HG02885 (cell line): Measurements from ENCODE around the gene BSG.

Source experiments
- ATAC-seq: cut with Tn5 transposase; IDR thresholded peaks from one replicate; pipeline ENCODE4 v1.9.1; 2021; ENCODE audit warnings: mild to moderate bottlenecking; ENCODE audit not compliant: unreplicated experiment, poor library complexity

BSG gene

DNA sequence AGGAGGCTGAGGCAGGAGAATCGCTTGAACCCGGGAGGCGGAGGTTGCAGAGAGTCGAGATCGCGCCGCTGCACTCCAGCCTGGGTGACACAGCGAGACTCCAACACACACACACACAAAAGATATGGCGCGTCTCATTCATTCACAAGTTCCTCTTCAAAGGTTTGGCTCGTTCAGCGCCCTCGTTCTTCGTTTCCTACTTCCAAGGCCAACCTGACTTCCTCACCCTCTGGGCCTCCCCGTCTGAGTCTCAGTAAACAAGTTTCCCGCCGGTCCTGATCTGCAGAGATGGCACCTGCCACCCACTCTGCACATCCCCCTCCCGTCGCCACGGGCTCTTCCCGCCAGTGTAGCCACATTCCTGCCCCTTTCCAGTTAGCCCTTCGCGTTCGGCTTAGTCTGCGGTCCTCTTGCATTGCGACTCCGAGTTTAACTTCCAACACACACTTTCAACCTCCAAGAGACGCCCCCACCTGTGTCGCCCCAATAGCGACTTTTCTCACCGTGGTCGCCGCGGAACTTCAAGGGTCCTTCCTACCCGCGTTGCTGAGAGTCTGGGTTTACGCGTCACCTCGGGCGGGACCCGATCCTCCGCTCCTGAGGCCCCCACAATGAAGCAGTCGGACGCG, 1.3 kb upstream of the BSG start:
- ATAC-seq: no peak

DNA sequence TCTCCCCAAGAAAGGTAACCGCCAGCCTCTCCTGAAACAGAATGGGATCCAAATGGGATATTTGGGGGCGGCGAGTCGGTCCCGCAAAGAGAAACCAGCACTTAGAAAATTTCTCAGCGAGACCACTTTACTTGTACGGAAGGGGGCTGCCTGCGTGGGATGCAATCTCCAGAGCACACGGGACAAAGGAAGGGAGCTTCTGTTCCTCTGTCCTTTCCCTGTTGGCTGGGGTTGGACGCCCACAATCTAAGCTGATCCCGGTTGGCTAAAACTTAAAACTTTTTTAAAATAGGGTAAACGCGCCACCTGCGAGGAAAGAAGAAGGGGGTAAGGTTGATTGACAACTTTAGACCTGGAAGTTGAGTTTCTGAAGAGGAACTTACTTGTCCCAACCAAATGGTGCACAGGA, 826 bp upstream of the BSG start:
- ATAC-seq: no peak

DNA sequence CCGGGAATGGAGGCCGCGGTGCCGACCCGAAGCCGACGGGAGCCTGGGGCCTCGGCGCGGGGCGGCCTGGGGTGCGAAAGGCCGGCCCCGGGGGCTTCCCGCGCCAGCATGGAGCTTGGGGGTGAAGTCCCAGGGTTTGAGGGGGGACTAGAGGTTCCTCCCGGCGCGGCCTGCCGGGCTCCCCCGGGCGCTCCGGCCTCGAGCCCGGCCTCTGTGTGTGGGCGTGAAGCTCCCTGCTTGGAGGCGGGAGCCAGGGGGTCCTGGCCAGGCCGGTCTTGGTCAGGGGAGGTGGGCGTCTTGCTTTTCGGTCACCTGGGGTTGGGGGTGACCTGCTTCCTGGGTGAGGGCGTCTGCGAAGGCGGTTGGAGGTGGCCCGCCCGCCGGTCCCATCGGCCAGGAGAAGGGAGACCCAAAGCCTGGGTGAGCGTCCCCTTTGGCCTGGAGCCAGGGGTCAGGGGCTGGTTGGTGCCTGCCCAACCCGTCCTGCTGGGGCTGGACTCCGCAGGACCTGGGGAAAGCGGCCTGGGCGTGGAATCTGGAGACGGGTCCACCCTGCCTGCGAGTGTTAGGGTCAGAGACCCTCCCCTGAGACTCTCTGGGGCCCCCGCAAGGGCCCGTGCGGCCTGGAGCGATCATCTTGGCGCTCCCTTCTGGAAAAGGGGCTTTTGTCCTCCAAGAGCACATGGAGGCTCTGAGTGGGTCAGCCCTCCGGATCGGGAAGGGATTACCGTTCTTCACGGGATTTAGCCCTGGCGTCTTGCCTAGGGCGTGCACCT, 535 bp downstream of the BSG start:
- ATAC-seq: no peak

DNA sequence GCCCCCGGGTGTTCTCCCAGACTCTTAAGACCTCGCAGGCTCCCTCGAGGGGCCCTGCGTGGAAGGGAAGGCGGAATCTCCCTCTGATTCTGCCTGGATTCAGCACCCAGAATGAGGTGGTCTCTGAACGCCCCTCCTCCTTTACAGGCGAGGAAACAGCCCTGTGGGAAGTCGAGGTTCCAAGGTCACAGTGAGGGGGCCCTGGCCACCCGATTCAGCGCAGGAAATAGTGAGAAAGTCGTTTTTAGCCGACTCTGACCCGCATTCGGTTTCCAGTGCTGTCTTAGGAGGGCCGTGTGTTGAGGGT, 1.1 kb downstream of the BSG start:
- ATAC-seq: no peak

DNA sequence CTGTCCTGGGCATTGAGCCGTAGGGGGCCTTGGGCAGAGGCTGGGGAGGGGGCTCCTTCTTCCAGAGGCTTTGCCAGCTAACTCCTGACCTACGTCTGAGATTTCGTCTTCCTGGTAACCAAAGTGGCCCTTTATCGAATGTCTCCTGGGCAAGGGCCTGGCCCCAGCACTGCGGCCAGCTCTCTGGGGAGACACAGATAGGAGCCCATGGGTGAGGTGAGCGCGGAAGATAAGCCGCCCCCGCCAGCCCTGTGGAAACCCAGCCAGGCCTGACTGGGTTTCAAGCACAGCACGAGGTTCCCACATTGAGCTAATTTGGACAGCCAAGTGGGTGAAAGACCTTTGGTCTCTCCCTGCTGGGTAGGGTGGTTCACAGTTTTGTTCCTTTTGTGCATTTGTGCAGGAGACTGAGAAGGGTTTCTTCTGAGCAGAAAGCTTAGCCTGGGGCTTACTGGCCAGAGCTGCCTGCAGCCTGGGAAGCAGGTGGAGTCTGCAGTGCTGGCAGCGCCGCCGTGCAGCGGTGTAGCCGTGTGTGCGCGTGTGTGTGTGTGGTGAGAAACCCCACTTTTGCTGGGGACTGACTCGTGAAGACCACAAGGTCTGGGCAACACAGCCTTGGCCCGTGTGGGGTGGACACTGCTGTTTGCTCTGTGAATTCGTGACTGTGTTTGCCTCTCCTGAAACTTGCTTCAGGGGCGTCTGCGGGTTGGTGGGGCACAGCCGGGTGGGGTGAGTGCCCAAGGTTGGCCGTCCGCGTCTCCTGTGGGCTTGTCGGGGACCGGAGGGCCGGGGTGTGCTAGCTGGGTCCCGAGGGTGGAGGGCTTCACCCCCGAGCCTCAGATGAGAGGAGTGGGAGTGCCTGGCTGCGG, 2.5 kb downstream of the BSG start:
- ATAC-seq: no peak

DNA sequence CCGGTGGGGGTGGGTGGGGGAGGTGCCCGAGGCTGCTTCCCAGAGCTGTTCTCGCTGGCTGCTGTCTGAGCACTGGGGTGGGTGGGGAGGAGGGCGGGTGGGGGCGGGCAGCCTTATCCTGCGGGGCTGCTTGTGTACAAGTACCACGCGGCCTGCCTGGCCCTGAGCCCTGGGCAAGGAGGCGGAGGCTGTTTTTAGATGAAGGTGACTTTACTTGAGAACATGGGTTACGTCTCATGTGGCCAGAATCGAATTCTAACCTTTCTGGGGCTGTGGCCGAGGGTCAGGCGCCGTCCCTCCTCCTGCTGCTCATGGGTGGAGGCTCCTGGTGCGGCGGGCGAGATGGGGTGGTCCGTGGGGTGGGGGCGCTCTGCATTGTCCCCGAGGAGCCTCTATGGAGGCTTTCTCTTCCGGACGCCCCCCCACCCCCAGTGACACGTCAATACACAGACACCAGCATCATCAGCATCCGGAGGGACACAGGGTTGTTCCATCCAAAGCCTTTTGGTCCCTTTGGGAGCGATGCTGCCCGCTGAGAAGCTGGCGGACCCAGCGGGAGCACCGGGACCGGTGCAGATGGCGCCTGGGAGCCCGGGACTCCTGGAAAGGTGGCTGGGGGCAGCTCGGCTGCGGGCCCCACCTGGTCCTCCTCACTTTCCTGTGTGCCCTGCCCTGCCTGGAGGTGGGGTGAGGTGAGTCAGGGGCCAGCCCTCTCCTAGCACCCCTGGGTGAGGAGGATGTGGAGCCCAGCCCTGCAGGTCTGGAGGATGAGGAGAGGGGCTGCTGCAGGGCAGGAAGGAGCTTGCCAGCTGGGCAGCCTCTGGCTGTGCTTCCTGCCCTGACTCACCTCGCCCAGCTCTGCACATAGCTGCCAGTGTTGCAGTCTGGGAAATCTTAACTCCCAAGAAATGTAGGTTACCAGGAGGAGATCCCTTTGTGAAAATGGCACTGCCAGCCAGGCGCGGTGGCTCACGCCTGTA, 3.4 kb downstream of the BSG start:
- no peak for ATAC-seq

DNA sequence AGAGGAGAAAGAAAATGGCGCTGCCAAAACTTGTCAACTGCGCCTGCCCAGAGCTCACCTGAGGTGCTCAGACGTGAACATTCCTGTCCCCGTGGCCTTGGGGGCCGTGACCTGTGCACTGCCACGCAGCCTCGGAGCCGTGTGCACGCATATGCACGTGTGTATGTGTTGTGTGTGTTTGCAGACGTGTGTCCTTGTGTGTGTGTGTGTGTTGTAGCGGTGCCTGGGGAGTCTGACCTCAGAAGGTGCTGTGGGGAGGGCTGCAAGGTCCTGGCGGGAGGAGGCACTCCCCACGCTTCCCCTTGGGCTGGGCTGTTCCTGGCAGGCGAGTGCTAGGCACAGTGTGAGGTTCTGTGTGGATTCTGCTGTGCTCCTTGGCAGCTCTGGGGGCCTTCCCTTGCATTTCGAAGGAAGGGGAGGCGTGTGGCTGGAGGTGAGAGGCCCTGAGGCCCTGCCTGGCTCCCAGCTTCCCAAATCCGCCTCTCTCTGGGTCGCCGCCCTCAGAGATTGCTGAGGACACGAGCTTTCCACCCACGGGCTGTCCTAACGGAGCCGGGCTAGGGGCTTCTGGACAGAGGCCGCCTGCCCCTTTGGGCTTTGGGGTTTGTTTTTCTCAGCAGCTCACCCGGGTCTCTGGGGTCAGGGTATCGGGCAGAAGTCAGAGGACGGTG, 4.5 kb downstream of the BSG start:
- ATAC-seq: no peak

DNA sequence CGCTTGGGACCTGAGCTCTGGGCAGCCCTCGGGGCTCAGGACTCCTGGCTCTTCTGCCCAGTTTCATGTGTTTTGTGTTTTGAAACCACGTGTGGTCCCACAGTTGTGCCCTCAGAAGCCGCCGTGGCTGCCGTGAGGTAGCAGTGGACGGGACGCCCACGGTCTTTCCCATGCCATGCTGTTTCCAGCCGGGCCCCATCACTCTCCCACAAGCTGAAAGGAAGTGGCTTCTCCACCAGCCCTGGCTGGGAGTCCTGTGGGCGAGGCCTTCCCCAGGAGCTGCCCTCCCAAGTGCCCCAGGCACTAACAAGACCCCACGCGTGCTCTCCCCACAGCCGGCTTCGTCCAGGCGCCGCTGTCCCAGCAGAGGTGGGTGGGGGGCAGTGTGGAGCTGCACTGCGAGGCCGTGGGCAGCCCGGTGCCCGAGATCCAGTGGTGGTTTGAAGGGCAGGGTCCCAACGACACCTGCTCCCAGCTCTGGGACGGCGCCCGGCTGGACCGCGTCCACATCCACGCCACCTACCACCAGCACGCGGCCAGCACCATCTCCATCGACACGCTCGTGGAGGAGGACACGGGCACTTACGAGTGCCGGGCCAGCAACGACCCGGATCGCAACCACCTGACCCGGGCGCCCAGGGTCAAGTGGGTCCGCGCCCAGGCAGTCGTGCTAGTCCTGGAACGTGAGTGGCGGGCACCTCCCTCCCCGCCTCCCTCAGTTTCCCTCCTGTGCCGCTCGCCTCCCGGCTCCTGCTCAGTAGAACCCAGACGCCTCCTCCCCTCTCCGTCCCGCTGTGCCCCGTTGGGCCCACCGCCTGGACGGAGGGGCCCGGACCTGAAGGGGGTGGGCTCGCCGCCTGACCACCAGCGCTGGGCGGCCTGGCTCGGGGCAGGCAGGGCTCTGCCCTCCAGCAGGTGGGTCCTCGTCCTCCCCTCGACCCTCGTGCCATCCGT, 5.3 kb downstream of the BSG start:
- no peak for ATAC-seq

DNA sequence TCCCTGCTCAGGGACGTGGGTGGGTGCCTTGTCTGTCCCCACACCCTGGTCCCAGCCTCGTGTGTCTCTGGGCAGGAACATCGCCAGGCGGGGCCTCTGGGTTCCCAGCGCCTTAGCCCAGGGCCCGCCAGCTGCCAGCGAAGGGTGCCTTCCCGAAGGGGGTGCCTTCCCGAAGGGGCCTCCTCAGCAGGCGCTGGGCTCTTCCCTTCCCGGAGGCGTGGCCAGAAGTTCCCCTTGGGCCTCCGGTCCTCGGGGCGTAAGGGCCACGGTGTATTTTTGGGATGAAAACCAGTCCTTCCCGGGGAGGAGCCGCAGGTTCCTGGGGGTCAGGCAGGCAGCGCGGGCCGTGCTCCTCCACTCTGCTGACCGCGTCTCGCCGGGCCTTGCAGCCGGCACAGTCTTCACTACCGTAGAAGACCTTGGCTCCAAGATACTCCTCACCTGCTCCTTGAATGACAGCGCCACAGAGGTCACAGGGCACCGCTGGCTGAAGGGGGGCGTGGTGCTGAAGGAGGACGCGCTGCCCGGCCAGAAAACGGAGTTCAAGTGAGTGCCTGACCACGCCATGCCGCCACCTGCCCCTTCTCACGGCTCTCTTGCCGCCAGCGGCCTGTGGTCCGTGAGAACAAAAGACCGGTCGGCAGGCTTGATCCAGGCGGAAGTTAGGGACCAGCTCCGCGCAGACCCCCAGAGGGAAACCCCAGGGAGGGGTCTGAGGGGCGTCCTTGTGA, 6.9 kb downstream of the BSG start:
- no peak for ATAC-seq

DNA sequence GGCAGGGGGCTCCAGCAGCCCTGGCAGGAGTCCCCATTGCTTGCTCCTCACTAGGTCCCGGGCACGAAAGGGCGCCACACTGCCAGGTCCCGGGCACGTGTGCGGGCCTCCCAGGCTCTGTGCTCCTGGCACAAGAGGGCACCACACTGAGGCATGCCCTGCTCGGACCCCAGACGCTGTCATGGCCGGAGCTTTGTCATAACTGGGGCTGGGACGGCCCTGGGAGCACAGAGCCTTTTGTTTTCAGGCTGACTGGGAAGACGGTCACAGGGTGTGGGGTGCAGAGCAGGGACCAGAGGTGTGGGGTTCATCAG, 7.4 kb downstream of the BSG start:
- ATAC-seq: no peak

DNA sequence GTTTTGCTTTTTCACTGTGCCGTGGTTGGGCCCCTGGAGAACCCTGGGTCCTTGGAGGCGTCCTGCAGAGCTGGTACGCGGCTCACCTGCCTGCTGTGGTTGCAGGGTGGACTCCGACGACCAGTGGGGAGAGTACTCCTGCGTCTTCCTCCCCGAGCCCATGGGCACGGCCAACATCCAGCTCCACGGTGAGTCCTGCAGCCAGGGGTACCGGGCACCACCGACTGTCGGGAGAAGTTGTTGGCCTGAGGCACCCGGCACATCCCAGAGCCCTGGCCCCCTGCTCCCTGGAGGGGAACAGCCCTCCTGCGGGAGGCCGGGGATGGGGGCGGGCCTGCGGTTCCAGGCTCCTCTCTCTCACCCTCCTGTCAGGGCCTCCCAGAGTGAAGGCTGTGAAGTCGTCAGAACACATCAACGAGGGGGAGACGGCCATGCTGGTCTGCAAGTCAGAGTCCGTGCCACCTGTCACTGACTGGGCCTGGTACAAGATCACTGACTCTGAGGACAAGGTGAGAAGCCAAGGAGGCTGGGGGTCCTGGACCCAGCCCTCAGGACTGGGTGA, 8.0 kb downstream of the BSG start:
- ATAC-seq: no peak

DNA sequence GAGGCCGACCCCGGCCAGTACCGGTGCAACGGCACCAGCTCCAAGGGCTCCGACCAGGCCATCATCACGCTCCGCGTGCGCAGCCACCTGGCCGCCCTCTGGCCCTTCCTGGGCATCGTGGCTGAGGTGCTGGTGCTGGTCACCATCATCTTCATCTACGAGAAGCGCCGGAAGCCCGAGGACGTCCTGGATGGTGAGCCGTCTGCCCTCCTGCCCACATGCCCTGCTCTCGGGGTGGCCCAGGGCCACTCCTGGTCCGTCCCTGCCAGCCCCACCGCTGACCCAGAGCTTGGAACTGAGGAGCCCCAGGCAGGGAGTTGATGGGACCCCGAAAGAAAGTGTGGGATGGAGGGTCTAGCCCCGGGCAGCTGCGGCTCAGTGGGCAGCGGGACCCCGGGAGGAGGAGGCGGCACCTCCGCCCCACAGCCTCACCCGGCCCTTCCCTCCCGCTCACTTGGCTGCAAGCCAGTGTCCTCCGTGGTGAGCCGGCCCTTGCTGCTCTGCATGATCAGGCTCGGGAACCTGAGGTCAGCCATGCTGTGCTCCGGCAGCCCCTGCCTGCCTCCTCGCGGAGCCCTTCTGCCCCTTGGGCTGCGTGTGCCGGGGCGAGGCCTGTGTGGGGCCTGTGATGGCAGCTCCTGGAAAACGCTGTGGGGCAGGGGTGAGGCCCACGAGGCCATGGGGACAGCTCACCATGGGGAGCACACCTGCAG, 9.2 kb downstream of the BSG start:
- no peak for ATAC-seq

DNA sequence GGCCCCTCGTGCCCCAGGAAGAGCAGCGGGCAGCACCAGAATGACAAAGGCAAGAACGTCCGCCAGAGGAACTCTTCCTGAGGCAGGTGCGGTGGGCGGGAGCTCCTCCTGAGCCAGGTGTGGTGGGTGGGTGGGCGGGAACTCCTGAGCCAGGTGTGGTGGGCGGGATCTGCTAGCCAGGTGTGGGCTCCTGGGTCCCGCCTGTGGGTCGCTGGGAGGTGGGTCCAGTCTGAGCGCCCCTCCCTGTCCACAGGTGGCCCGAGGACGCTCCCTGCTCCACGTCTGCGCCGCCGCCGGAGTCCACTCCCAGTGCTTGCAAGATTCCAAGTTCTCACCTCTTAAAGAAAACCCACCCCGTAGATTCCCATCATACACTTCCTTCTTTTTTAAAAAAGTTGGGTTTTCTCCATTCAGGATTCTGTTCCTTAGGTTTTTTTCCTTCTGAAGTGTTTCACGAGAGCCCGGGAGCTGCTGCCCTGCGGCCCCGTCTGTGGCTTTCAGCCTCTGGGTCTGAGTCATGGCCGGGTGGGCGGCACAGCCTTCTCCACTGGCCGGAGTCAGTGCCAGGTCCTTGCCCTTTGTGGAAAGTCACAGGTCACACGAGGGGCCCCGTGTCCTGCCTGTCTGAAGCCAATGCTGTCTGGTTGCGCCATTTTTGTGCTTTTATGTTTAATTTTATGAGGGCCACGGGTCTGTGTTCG, 10.3 kb downstream of the BSG start:
- no peak for ATAC-seq

DNA sequence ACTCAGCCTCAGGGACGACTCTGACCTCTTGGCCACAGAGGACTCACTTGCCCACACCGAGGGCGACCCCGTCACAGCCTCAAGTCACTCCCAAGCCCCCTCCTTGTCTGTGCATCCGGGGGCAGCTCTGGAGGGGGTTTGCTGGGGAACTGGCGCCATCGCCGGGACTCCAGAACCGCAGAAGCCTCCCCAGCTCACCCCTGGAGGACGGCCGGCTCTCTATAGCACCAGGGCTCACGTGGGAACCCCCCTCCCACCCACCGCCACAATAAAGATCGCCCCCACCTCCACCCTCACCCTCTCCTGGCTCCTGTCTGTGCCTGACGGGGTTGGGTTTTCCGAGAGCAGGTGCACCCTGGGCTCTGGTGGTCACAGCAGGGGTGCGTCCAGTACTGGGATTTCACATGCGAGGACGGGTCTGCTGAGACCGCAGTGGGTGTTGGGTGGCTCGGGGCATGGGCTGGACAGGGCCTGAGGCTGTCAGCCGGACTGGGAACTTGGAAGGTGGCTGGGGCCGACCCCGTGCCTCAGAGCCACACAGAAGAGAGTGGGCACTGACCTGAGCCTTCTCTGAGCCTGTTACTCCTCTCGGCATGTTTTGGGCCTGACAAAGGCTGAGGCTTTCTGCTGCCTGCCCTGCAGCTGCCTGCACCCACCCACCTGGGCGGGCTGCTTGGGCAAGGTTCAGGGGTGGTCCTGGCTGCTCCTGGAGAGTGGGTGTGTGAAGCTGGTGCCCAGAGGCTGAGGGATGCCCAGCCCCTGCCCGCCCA, 11.0 kb downstream of the BSG start:
- no peak for ATAC-seq

DNA sequence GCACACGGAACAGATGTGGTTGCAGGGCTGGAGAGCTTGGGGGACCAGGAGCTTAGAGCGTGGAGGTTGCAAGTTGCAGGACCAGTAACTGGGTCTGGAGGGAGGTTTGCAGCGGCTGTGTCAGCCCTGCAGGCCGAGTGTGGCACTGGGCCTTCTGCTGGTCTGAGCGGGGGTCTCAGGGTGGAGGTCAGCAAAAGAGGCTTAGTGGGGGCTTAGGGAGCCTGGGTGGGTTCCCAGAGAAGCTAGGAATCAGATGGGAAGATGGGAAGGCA, 11.5 kb downstream of the BSG start:
- no peak for ATAC-seq
